ENCODE results near the gene CDC42BPA. TPM values are rescaled to one million over a fixed set of nuclear protein-coding genes. Genes with fewer than 3 reads are reported as not detected.

CDC42BPA gene
- polyA plus RNA-seq, 1 donor (not counting 4 experiments of a cell fraction or from before 2014, with no cell fraction given): 9.2 TPM

- Histone ChIP-seq H3K9me3 (ENCODE audit: control insufficient read depth, low read depth, low read length) (peaks cover 2% of the 10 kb centered on the region), H3K27me3 (ENCODE audit: control insufficient read depth, extremely low read depth, insufficient read depth, low read length) (no peaks in the 10 kb centered on the region), H3K4me1 (ENCODE audit: control insufficient read depth, extremely low read depth, insufficient read depth, low read length) (peaks cover 2% of the 10 kb centered on the region), H3K27ac (ENCODE audit: control insufficient read depth, insufficient read depth, low read length) (no peak overlapping the region), H3K4me2 (ENCODE audit: control insufficient read depth, extremely low read depth, insufficient read depth, low read depth, low read length) (no peak overlapping the region), H3K4me3 (ENCODE audit: control insufficient read depth in 2 of 3, extremely low read depth in 1 of 3, insufficient read depth in 2 of 3, low read depth in 1 of 3, low read length in 3 of 3) (no peak overlapping the region), H2AFZ (ENCODE audit: control insufficient read depth, low read length) (no peak overlapping the region), H3K79me2 (ENCODE audit: control insufficient read depth, insufficient read depth, low read length) (no peaks in the 10 kb centered on the region), H3K9me1 (ENCODE audit: control insufficient read depth, extremely low read depth, insufficient read depth, low read length) (no peaks in the 10 kb centered on the region), H3K9ac (ENCODE audit: control insufficient read depth, extremely low read depth, insufficient read depth, low read length) (no peak overlapping the region), H3K36me3 (ENCODE audit: control insufficient read depth in 2 of 2, extremely low read depth in 1 of 2, insufficient read depth in 2 of 2, low read length in 2 of 2) (no peaks in the 10 kb centered on the region), H4K20me1 (ENCODE audit: control insufficient read depth, extremely low read depth, insufficient read depth, low read length) (no peaks in the 10 kb centered on the region)
- TF ChIP-seq EZH2 (IDR thresholded peaks at IDR 0.05; ENCODE audit: low read length) (no peak), CTCF (optimal IDR thresholded peaks at IDR 0.05 in 1 of 3, IDR thresholded peaks at IDR 0.05 in 1 of 3, conservative IDR thresholded peaks at IDR 0.05 in 1 of 3; ENCODE audit: extremely low read depth in 1 of 3, insufficient read depth in 2 of 3, low read length in 3 of 3) (no peak)
- dilution Hi-C loops (cut with MboI; ENCODE audit: extremely low pct_ligation_motif_present, low sequenced_read_pairs): no loop called here
- no peak for DNase-seq (ENCODE audit: low read depth, low spot score)
- no peak for FAIRE-seq
Observed at GRCh38 chr1:227330279-227331076, 12.2 kb upstream of the CDC42BPA start.

- DNase-seq (ENCODE audit: low read depth, low spot score): no peak
- Histone ChIP-seq H3K9me3 (ENCODE audit: control insufficient read depth, low read depth, low read length) (peaks cover under 1% of the 10 kb centered on the region), H4K20me1 (ENCODE audit: control insufficient read depth, extremely low read depth, insufficient read depth, low read length) (no peaks in the 10 kb centered on the region), H2AFZ (ENCODE audit: control insufficient read depth, low read length) (no peak overlapping the region), H3K27me3 (ENCODE audit: control insufficient read depth, extremely low read depth, insufficient read depth, low read length) (no peaks in the 10 kb centered on the region), H3K4me2 (ENCODE audit: control insufficient read depth, extremely low read depth, insufficient read depth, low read depth, low read length) (no peak overlapping the region), H3K4me1 (ENCODE audit: control insufficient read depth, extremely low read depth, insufficient read depth, low read length) (peaks cover 3% of the 10 kb centered on the region), H3K36me3 (ENCODE audit: control insufficient read depth in 2 of 2, extremely low read depth in 1 of 2, insufficient read depth in 2 of 2, low read length in 2 of 2) (no peaks in the 10 kb centered on the region), H3K27ac (ENCODE audit: control insufficient read depth, insufficient read depth, low read length) (no peak overlapping the region), H3K79me2 (ENCODE audit: control insufficient read depth, insufficient read depth, low read length) (no peaks in the 10 kb centered on the region), H3K4me3 (ENCODE audit: control insufficient read depth in 2 of 3, extremely low read depth in 1 of 3, insufficient read depth in 2 of 3, low read depth in 1 of 3, low read length in 3 of 3) (no peak overlapping the region), H3K9ac (ENCODE audit: control insufficient read depth, extremely low read depth, insufficient read depth, low read length) (no peak overlapping the region), H3K9me1 (ENCODE audit: control insufficient read depth, extremely low read depth, insufficient read depth, low read length) (no peaks in the 10 kb centered on the region)
- dilution Hi-C loops (cut with MboI; ENCODE audit: extremely low pct_ligation_motif_present, low sequenced_read_pairs): no loop called here
- TF ChIP-seq EZH2 (IDR thresholded peaks at IDR 0.05; ENCODE audit: low read length) (no peak), CTCF (optimal IDR thresholded peaks at IDR 0.05 in 1 of 3, IDR thresholded peaks at IDR 0.05 in 1 of 3, conservative IDR thresholded peaks at IDR 0.05 in 1 of 3; ENCODE audit: extremely low read depth in 1 of 3, insufficient read depth in 2 of 3, low read length in 3 of 3) (no peak)
- no peak for FAIRE-seq
Observed at GRCh38 chr1:227328405-227329019, 10.2 kb upstream of the CDC42BPA start.
